ENCODE measurements around the gene CCDC144A.
"Not testable (repeated sequence)": the region's sequence is repeated elsewhere in the genome, so short reads cannot be mapped to it uniquely, and the experiment has no call there.

- peak; percentile 75 for TF ChIP-seq EZH2 (IDR thresholded peaks at IDR 0.05; ENCODE audit: insufficient read depth, low read length)
- not testable (repeated sequence) for TF ChIP-seq CTCF (IDR thresholded peaks at IDR 0.05; ENCODE audit: insufficient read depth, low read depth, low read length)
These were observed 23.0 kb upstream of the CCDC144A start for GRCh38 chr17:16666907-16667636.

Data from astrocyte (in vitro differentiated cells and primary cell).